Tibial nerve (tissue), 4 donors: Measurements from ENCODE around the gene FBLN2. TPM values are rescaled to one million over a fixed set of nuclear protein-coding genes. Genes with fewer than 3 reads are reported as not detected.

Source experiments
- DNase-seq, 2 donors: peaks; one replicate each; pipeline ENCODE4 v3.0.0-alpha.2; 2019; ENCODE audit warnings: low spot score in 2 of 2
- H3K27ac ChIP-seq, 4 donors: fragments of 200-600 bp; sonication (generic) in 3 of 4; one replicate each; pipeline ENCODE4 v1.5.1; 2017 to 2019; ENCODE audit warnings: mild to moderate bottlenecking in 1 of 4
- H3K27me3 ChIP-seq, 2 donors: fragments of 200-600 bp; sonication (generic) in 1 of 2; one replicate each; pipeline versions ENCODE4 v1.5.1 to v1.6.0; 2017 to 2019
- H3K36me3 ChIP-seq, 3 donors: fragments of 200-600 bp; sonication (generic); one replicate each; pipeline ENCODE4 v1.5.1; 2018 to 2019
- H3K4me1 ChIP-seq, 4 donors: fragments of 200-600 bp; sonication (generic) in 3 of 4; one replicate each; pipeline ENCODE4 v1.5.1; 2017 to 2019
- H3K4me3 ChIP-seq, 4 donors: fragments of 200-600 bp; sonication (generic) in 3 of 4; one replicate each; pipeline ENCODE4 v1.5.1; 2017 to 2019; ENCODE audit warnings: mild to moderate bottlenecking in 1 of 4, moderate library complexity in 1 of 4
- H3K9me3 ChIP-seq, 4 donors: fragments of 200-600 bp; sonication (generic) in 3 of 4; one replicate each; pipeline ENCODE4 v1.5.1; 2017 to 2019
- CTCF ChIP-seq, 5 experiments: fragments of 200-600 bp in 3 of 5; fragments of 450-650 bp in 2 of 5; sonication (generic) in 3 of 5; IDR thresholded peaks; one replicate each; pipeline ENCODE4 v1.5.1; 2016 to 2019; ENCODE audit warnings: antibody characterized with exemption in 5 of 5, mild to moderate bottlenecking in 3 of 5, moderate library complexity in 2 of 5
- EP300 ChIP-seq, 2 donors: sonication (generic); formaldehyde crosslinking; IDR thresholded peaks; one replicate each; pipeline ENCODE4 v1.6.1; 2017; ENCODE audit warnings: antibody characterized with exemption in 2 of 2, mild to moderate bottlenecking in 1 of 2
- POLR2A ChIP-seq, 2 donors: fragments of 450-650 bp; IDR thresholded peaks; one replicate each; pipeline ENCODE4 v1.6.1; 2017; ENCODE audit warnings: antibody characterized with exemption in 2 of 2, mild to moderate bottlenecking in 2 of 2, moderate library complexity in 2 of 2
- WGBS, 2 donors: methylation state at CpG; one replicate each; pipeline ENCODE4 v1.1.5; 2018; 5-methylcytosine and 5-hydroxymethylcytosine counted together
- total RNA-seq, 4 donors: library from RNA; depleted of rRNA; stranded (reverse); fragments of >200 nt; gene quantifications; one replicate each; pipeline ENCODE4 v1.1.0, GENCODE V29; 2016

FBLN2 gene
- total RNA-seq, 4 donors from 2014 or later, result 185 to 445 (median 240) TPM

- no peaks in the 10 kb centered on the region for H3K9me3 ChIP-seq
- DNase-seq, result no peak
Observed at GRCh38 chr3:13627681-13628080, 78.8 kb downstream of the FBLN2 start.

GRCh38 chr3:13628432-13628831 lies 79.5 kb downstream of the FBLN2 start:
- no peaks in the 10 kb centered on the region for H3K27me3 ChIP-seq
- no peak overlapping the region for H3K27ac ChIP-seq
- no peaks in the 10 kb centered on the region for H3K9me3 ChIP-seq
- 86 to 94% methylated on average over 9 of the region's 10 CpGs for WGBS, 2 donors
- H3K36me3 ChIP-seq, result peaks cover 0 to 86% (median 0%) of the 10 kb centered on the region in 3 donors
- H3K4me3 ChIP-seq, result no peak overlapping the region
- DNase-seq, result no peak
- TF ChIP-seq POLR2A (IDR thresholded peaks at IDR 0.05) (no peak), EP300 (IDR thresholded peaks at IDR 0.05) (no peak), CTCF (IDR thresholded peaks at IDR 0.05) (no peak)
- H3K4me1 ChIP-seq, result peaks cover 0 to 5% (median 0%) of the 10 kb centered on the region in 4 donors

More at GRCh38 chr3:13627681-13628080, 78.8 kb downstream of the FBLN2 start:
- Histone ChIP-seq H3K4me3 (no peak overlapping the region), H3K4me1 (peaks cover 0 to 6% (median 3%) of the 10 kb centered on the region in 4 donors), H3K36me3 (peaks cover 0 to 80% (median 0%) of the 10 kb centered on the region in 3 donors), H3K27ac (no peak overlapping the region), H3K27me3 (no peaks in the 10 kb centered on the region)
- 88 to 91% methylated on average over 6 to 8 of the region's 9 CpGs for WGBS, 2 donors
- TF ChIP-seq POLR2A (IDR thresholded peaks at IDR 0.05) (no peak), CTCF (IDR thresholded peaks at IDR 0.05) (no peak)

GRCh38 chr3:13628841-13629551 lies 80.1 kb downstream of the FBLN2 start:
- no peaks in the 10 kb centered on the region for H3K27me3 ChIP-seq
- no peak overlapping the region for H3K4me3 ChIP-seq
- no peaks in the 10 kb centered on the region for H3K9me3 ChIP-seq
- no peak overlapping the region for H3K27ac ChIP-seq
- WGBS, 2 donors, result 88 to 92% methylated on average over 8 to 17 of the region's 27 CpGs
- TF ChIP-seq EP300 (IDR thresholded peaks at IDR 0.05) (no peak), POLR2A (IDR thresholded peaks at IDR 0.05) (no peak), CTCF (IDR thresholded peaks at IDR 0.05) (no peak)
- peaks cover 0 to 86% (median 0%) of the 10 kb centered on the region in 3 donors for H3K36me3 ChIP-seq
- peaks cover 0 to 10% (median under 1%) of the 10 kb centered on the region in 4 donors for H3K4me1 ChIP-seq
- DNase-seq, result no peak

- no peak overlapping the region for H3K27ac ChIP-seq
- H3K27me3 ChIP-seq, result no peaks in the 10 kb centered on the region
- no peak for DNase-seq
- WGBS, 2 donors, result 91 to 95% methylated on average over 16 of the region's 16 CpGs
- H3K36me3 ChIP-seq, result peaks cover 0 to 81% (median 0%) of the 10 kb centered on the region in 3 donors
- H3K4me1 ChIP-seq, result peaks cover 0 to 17% (median 6%) of the 10 kb centered on the region in 4 donors
- no peaks in the 10 kb centered on the region for H3K9me3 ChIP-seq
- TF ChIP-seq POLR2A (IDR thresholded peaks at IDR 0.05) (no peak), EP300 (IDR thresholded peaks at IDR 0.05) (no peak), CTCF (IDR thresholded peaks at IDR 0.05) (no peak)
- no peak overlapping the region for H3K4me3 ChIP-seq
Observed at GRCh38 chr3:13629644-13630043, 80.7 kb downstream of the FBLN2 start.

GRCh38 chr3:13631256-13631655 lies 82.3 kb downstream of the FBLN2 start:
- H3K27ac ChIP-seq, result no peak overlapping the region
- no peak for DNase-seq
- no peaks in the 10 kb centered on the region for H3K9me3 ChIP-seq
- 52 to 68% methylated on average over 3 to 13 of the region's 13 CpGs for WGBS, 2 donors
- no peak overlapping the region for H3K4me3 ChIP-seq
- peaks cover 0 to 25% (median 8%) of the 10 kb centered on the region in 4 donors for H3K4me1 ChIP-seq
- peaks cover 0 to 69% (median 0%) of the 10 kb centered on the region in 3 donors for H3K36me3 ChIP-seq
- no peak for TF ChIP-seq POLR2A (IDR thresholded peaks at IDR 0.05)
- TF ChIP-seq EP300 (IDR thresholded peaks at IDR 0.05), result no peak
- no peak for TF ChIP-seq CTCF (IDR thresholded peaks at IDR 0.05)
- no peaks in the 10 kb centered on the region for H3K27me3 ChIP-seq
